ENCODE data around the gene KCNQ2.

Gene KCNQ2

GRCh38 chr20:63352811-63353221 lies 119.6 kb downstream of the KCNQ2 start:
- no peak for TF ChIP-seq CSRNP3 (CRISPR knock-in tag; IDR thresholded peaks at IDR 0.05)
- TF ChIP-seq CSDC2 (CRISPR knock-in tag; IDR thresholded peaks at IDR 0.05) = no peak
- no peak for TF ChIP-seq BACH2 (CRISPR knock-in tag; IDR thresholded peaks at IDR 0.05; ENCODE audit: borderline replicate concordance)
- TF ChIP-seq ESRRG (CRISPR knock-in tag; IDR thresholded peaks at IDR 0.05) = no peak
- no peak for TF ChIP-seq OSR1 (CRISPR knock-in tag; IDR thresholded peaks at IDR 0.05)
- TF ChIP-seq ISL1 (CRISPR knock-in tag; IDR thresholded peaks at IDR 0.05) = no peak
- TF ChIP-seq ARNTL (CRISPR knock-in tag; IDR thresholded peaks at IDR 0.05; ENCODE audit: borderline replicate concordance, low read depth) = no peak
- no peak for TF ChIP-seq ZNF565 (CRISPR knock-in tag; conservative IDR thresholded peaks at IDR 0.05; ENCODE audit: low read depth)
- TF ChIP-seq RARB (CRISPR knock-in tag; IDR thresholded peaks at IDR 0.05) = no peak
- TF ChIP-seq SNAI2 (CRISPR knock-in tag; IDR thresholded peaks at IDR 0.05) = no peak
- no peak for TF ChIP-seq ZFP3 (CRISPR knock-in tag; IDR thresholded peaks at IDR 0.05)
- no peak for TF ChIP-seq ZNF8 (CRISPR knock-in tag; IDR thresholded peaks at IDR 0.05)
- no peak for TF ChIP-seq ZC3H10 (CRISPR knock-in tag; IDR thresholded peaks at IDR 0.05)
- no peak for TF ChIP-seq TOX (CRISPR knock-in tag; IDR thresholded peaks at IDR 0.05; ENCODE audit: borderline replicate concordance)
- TF ChIP-seq TCF4 (CRISPR knock-in tag; IDR thresholded peaks at IDR 0.05; ENCODE audit: borderline replicate concordance) = no peak
- no peak for TF ChIP-seq TSHZ2 (CRISPR knock-in tag; IDR thresholded peaks at IDR 0.05)

GRCh38 chr20:63351811-63352591 lies 120.5 kb downstream of the KCNQ2 start:
- TF ChIP-seq TCF4 (CRISPR knock-in tag; IDR thresholded peaks at IDR 0.05; ENCODE audit: borderline replicate concordance) = no peak
- no peak for ATAC-seq

More at GRCh38 chr20:63352811-63353221, 119.6 kb downstream of the KCNQ2 start:
- ATAC-seq = no peak

GRCh38 chr20:63351326-63351700 lies 121.1 kb downstream of the KCNQ2 start:
- TF ChIP-seq ZNF8 (CRISPR knock-in tag; IDR thresholded peaks at IDR 0.05) (no peak), PATZ1 (CRISPR knock-in tag; IDR thresholded peaks at IDR 0.05; ENCODE audit: borderline replicate concordance) (no peak), BACH2 (CRISPR knock-in tag; IDR thresholded peaks at IDR 0.05; ENCODE audit: borderline replicate concordance) (no peak), RARB (CRISPR knock-in tag; IDR thresholded peaks at IDR 0.05) (no peak)

GRCh38 chr20:63350597-63351325 lies 121.7 kb downstream of the KCNQ2 start:
- ATAC-seq = no peak

More at GRCh38 chr20:63351326-63351700, 121.1 kb downstream of the KCNQ2 start:
- ATAC-seq = no peak

More at GRCh38 chr20:63350597-63351325, 121.7 kb downstream of the KCNQ2 start:
- no peak for TF ChIP-seq GLIS3 (CRISPR knock-in tag; IDR thresholded peaks at IDR 0.05)
- no peak for TF ChIP-seq POU6F1 (CRISPR knock-in tag; IDR thresholded peaks at IDR 0.05; ENCODE audit: borderline replicate concordance, low read depth)
- TF ChIP-seq TOX (CRISPR knock-in tag; IDR thresholded peaks at IDR 0.05; ENCODE audit: borderline replicate concordance) = no peak

All from SK-N-SH treated with all-trans-retinoic acid at 6 μM for 48 hours (cell line).